Measurements from ENCODE around the gene EPB41L1.

- TF ChIP-seq, protein P1, sequence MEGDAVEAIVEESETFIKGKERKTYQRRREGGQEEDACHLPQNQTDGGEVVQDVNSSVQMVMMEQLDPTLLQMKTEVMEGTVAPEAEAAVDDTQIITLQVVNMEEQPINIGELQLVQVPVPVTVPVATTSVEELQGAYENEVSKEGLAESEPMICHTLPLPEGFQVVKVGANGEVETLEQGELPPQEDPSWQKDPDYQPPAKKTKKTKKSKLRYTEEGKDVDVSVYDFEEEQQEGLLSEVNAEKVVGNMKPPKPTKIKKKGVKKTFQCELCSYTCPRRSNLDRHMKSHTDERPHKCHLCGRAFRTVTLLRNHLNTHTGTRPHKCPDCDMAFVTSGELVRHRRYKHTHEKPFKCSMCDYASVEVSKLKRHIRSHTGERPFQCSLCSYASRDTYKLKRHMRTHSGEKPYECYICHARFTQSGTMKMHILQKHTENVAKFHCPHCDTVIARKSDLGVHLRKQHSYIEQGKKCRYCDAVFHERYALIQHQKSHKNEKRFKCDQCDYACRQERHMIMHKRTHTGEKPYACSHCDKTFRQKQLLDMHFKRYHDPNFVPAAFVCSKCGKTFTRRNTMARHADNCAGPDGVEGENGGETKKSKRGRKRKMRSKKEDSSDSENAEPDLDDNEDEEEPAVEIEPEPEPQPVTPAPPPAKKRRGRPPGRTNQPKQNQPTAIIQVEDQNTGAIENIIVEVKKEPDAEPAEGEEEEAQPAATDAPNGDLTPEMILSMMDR (conservative IDR thresholded peaks at IDR 0.05; ENCODE audit: low read depth, low read length): no peak
- no peak for TF ChIP-seq EZH2 (IDR thresholded peaks at IDR 0.05; ENCODE audit: borderline replicate concordance, low read depth, low read length, poor library complexity, severe bottlenecking)
These were observed 53.1 kb downstream of the EPB41L1 start for GRCh38 chr20:36207602-36208001.
